NCI-H1092 (cell line): Measurements from ENCODE around the gene PTPRG.

Experiments used
- DNase-seq: peaks from one replicate; lab custom pipeline; 2025; lab: John Stamatoyannopoulos, UW

PTPRG gene

DNA sequence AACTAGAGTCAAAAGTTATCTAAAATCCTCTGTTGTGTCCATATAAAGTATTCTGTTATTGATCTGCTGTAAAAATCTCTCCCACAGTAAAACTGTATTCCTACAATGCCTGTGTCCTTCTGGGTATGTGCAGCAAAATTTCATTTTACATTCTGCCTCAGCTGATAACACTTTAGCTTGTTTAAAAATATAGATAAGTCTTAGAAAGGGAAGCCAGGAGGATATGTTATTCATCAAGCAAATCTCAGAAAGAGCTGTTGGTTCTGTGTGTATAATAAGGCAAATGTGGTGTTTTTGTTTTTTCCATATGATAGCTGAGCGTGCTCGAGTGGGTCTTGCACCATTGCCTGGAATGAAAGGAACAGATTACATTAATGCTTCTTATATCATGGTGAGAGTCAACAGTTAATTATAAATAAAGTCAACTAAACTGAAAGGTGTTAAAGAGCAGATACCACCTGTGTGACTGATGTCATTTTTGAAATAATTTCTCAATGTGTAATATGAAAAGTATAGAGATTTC, 715.3 kb downstream of the PTPRG start:
- DNase-seq: no peak

DNA sequence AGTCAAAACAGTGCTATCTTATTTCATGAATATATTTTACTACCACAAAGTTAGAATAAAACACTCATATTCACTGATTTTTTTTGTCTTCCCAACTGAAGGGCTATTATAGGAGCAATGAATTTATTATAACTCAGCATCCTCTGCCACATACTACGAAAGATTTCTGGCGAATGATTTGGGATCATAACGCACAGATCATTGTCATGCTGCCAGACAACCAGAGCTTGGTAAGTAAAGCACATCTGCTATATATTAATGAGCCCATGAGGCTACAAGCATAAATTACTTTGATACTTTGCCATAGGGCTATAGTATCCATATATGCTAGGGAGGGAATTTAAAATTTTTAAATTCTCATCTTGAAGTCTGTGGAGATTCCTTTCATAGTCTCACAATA, 716.1 kb downstream of the PTPRG start:
- DNase-seq: no peak

GRCh38 chr3:62277986-62278385, 716.6 kb downstream of the PTPRG start:
- no peak for DNase-seq

- no peak for DNase-seq
These were observed 720.4 kb downstream of the PTPRG start for GRCh38 chr3:62281726-62282125.

- no peak for DNase-seq
These were observed 723.1 kb downstream of the PTPRG start for GRCh38 chr3:62284442-62284841.

GRCh38 chr3:62287392-62287927, 726.1 kb downstream of the PTPRG start:
- DNase-seq: no peak

- no peak for DNase-seq
These were observed 728.6 kb downstream of the PTPRG start for GRCh38 chr3:62289922-62290321.

GRCh38 chr3:62293051-62293780, 731.8 kb downstream of the PTPRG start:
- no peak for DNase-seq

GRCh38 chr3:62295571-62295970, 734.2 kb downstream of the PTPRG start:
- DNase-seq: no peak

- no peak for DNase-seq
These were observed 739.2 kb downstream of the PTPRG start for GRCh38 chr3:62300617-62301016.

DNA sequence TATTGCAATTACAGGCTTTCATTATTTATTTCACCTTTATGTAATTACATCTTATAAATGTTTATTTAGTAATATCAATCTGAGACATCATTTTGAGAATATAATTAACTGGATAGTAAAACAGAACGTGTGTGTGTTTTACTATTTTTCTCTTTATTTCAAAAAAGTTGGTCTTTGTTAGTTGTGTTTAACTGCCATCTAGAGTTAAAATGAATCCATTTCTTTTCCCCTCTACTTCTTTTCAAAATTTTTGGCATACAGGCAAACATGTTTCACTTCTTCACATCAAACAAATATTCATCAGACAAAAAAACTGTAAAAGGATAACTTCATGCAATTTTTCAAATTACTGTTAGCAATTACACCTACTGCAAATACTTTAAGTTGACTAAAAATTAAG, 750.8 kb downstream of the PTPRG start:
- DNase-seq: no peak

- DNase-seq: no peak
These were observed 755.2 kb downstream of the PTPRG start for GRCh38 chr3:62316525-62316924.

DNA sequence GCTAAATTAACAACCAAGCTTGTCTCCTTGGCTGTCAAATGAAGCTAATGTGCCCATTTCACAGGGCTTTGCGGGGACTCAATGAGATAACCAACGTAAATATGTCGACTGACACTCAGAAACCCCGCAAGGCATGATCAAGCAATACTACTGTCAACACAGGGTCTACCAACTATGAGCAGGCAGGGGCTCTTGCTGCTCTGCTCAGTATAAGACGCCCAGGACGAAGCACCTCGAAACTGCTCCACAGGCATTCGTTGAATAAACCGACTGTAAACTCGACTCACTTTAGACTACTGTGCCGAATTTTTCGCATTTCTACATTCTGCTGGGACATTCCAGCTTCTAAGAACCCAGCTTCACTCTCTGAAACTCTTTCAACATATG, 757.0 kb downstream of the PTPRG start:
- no peak for DNase-seq

DNA sequence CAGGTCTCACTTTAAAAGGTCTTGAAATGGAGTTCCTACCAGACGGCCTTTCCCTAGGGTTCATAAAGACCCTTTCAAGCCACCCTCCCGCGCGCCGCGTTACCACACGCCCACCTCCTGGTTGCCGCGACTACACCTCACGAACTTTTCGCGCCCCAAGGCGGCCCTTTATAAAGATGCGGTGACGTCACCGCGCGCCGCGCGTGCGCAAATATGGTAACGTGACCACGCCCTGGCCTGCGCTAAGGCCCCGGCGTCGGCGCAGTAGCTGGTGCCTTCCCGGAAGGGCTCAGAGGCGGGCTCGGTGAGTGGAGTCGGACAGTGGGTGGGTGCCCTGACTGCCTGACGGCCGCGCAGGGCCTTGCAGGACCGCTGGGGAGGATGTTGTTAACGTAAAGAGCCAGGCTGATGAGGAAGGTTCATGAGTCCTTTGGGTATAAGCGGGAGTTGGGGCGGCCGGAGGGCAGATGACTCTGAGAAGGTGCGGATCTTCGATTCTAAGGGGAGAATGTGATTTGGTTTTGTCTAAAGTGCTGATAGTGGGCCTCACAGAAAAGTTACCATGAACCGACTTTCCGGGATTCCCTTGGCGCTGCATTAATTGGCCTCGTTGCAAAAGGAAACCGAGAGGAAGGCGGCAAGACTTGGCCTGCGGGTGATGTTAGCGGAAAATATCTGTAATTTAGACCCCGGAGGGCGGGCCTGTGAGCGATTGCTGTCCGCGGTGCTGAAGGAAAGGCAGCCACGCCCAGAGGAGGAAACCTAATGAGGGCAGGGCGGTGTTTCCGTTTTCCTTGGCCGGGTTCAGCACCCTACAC, 757.6 kb downstream of the PTPRG start:
- peak; percentile 81 for DNase-seq

GRCh38 chr3:62319570-62320243, 758.3 kb downstream of the PTPRG start:
- peak; percentile 6 for DNase-seq

GRCh38 chr3:62323241-62323640, 761.9 kb downstream of the PTPRG start:
- DNase-seq: no peak

GRCh38 chr3:62325896-62326295, 764.5 kb downstream of the PTPRG start:
- DNase-seq: no peak

DNA sequence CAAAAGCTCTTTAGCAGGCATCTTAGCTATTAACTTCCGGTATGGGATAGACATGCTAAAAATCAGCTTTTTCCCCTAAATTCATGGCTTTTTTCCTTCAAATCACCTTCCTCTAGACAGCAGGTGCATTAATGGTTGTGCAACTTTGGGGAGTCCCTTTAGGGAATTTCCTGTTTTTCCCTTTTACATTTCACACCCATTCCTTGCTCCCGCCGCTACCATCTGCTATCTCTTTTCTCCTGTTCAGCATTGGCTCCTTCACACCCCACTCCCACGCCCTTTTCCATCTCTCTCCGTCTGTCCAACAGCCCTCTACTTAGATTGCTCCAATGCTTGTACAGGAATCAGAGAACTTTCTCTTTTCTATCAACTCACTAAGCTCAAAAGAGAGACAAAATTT, 768.6 kb downstream of the PTPRG start:
- no peak for DNase-seq

DNA sequence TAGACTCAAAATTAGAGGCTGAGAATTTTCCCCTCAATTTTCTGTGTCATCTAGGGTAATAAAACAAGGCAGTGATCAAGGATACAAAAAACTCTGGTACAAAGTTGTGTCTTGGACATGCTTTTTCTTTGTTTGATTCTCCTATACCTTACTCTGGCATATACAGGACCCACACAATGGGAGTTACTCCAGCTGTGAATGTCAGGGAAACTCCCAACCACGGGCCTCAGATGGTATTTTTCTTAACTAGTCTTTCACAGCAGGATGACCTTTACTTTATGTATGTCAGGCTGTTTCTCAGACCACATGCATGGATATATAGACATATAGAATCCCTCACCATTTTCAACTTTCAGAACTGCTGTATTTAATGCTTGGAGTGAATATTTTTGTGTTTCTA, 770.6 kb downstream of the PTPRG start:
- no peak for DNase-seq

- no peak for DNase-seq
These were observed 771.5 kb downstream of the PTPRG start for GRCh38 chr3:62332835-62333244.

GRCh38 chr3:62335196-62335595, 773.8 kb downstream of the PTPRG start:
- DNase-seq: no peak

DNA sequence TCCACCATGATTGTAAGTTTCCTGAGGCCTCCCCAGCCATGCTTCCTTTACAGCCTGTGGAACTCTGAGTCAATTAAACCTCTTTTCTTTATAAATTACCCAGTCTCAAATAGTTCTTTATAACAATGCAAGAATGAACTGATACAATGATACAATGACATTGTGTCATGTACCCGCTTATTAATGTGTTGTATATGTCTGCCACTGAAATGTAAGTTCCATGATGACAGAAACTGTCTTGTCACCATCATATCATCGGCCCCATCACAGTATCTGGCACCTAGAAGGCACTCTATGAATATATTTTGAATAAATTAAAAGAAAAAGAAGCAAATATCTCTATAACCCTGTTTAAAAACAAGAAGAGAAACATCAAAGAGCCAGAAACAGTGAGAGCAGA, 782.4 kb downstream of the PTPRG start:
- no peak for DNase-seq
